Measurements from ENCODE around the gene VSTM1. TPM values are rescaled to one million over a fixed set of nuclear protein-coding genes. Genes with fewer than 3 reads are reported as not detected.

VSTM1 gene
- total and polyA plus RNA-seq, 2 of the 8 experiments (the other 6 are each of a cell fraction or from before 2014, with no cell fraction given) = 0.12 to 0.65 TPM

DNA sequence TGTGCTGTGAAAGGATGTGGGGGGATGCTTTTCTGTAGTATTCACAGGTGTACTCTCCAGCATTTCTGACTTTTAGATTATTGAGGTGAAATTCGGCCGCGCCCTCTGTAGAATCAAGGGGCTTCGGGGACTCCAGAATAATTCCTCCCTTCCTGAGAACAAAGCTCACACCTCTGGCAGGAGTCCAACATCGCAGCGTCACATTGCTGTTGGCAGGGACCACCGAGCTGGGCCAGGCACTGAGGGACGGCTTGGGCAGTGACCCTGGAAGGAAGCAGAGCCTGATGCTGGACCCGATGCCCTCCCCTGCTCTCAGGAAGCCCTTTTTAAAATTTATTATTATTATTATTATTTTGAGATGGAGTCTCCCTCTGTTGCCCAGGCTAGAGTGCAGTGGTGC lies 11.2 kb upstream of the VSTM1 start (continued):
- TF ChIP-seq, protein P1, sequence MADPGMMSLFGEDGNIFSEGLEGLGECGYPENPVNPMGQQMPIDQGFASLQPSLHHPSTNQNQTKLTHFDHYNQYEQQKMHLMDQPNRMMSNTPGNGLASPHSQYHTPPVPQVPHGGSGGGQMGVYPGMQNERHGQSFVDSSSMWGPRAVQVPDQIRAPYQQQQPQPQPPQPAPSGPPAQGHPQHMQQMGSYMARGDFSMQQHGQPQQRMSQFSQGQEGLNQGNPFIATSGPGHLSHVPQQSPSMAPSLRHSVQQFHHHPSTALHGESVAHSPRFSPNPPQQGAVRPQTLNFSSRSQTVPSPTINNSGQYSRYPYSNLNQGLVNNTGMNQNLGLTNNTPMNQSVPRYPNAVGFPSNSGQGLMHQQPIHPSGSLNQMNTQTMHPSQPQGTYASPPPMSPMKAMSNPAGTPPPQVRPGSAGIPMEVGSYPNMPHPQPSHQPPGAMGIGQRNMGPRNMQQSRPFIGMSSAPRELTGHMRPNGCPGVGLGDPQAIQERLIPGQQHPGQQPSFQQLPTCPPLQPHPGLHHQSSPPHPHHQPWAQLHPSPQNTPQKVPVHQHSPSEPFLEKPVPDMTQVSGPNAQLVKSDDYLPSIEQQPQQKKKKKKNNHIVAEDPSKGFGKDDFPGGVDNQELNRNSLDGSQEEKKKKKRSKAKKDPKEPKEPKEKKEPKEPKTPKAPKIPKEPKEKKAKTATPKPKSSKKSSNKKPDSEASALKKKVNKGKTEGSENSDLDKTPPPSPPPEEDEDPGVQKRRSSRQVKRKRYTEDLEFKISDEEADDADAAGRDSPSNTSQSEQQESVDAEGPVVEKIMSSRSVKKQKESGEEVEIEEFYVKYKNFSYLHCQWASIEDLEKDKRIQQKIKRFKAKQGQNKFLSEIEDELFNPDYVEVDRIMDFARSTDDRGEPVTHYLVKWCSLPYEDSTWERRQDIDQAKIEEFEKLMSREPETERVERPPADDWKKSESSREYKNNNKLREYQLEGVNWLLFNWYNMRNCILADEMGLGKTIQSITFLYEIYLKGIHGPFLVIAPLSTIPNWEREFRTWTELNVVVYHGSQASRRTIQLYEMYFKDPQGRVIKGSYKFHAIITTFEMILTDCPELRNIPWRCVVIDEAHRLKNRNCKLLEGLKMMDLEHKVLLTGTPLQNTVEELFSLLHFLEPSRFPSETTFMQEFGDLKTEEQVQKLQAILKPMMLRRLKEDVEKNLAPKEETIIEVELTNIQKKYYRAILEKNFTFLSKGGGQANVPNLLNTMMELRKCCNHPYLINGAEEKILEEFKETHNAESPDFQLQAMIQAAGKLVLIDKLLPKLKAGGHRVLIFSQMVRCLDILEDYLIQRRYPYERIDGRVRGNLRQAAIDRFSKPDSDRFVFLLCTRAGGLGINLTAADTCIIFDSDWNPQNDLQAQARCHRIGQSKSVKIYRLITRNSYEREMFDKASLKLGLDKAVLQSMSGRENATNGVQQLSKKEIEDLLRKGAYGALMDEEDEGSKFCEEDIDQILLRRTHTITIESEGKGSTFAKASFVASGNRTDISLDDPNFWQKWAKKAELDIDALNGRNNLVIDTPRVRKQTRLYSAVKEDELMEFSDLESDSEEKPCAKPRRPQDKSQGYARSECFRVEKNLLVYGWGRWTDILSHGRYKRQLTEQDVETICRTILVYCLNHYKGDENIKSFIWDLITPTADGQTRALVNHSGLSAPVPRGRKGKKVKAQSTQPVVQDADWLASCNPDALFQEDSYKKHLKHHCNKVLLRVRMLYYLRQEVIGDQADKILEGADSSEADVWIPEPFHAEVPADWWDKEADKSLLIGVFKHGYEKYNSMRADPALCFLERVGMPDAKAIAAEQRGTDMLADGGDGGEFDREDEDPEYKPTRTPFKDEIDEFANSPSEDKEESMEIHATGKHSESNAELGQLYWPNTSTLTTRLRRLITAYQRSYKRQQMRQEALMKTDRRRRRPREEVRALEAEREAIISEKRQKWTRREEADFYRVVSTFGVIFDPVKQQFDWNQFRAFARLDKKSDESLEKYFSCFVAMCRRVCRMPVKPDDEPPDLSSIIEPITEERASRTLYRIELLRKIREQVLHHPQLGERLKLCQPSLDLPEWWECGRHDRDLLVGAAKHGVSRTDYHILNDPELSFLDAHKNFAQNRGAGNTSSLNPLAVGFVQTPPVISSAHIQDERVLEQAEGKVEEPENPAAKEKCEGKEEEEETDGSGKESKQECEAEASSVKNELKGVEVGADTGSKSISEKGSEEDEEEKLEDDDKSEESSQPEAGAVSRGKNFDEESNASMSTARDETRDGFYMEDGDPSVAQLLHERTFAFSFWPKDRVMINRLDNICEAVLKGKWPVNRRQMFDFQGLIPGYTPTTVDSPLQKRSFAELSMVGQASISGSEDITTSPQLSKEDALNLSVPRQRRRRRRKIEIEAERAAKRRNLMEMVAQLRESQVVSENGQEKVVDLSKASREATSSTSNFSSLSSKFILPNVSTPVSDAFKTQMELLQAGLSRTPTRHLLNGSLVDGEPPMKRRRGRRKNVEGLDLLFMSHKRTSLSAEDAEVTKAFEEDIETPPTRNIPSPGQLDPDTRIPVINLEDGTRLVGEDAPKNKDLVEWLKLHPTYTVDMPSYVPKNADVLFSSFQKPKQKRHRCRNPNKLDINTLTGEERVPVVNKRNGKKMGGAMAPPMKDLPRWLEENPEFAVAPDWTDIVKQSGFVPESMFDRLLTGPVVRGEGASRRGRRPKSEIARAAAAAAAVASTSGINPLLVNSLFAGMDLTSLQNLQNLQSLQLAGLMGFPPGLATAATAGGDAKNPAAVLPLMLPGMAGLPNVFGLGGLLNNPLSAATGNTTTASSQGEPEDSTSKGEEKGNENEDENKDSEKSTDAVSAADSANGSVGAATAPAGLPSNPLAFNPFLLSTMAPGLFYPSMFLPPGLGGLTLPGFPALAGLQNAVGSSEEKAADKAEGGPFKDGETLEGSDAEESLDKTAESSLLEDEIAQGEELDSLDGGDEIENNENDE (IDR thresholded peaks at IDR 0.05; ENCODE audit: insufficient replicate concordance, low read length) = no peak
- TF ChIP-seq GABPA (IDR thresholded peaks at IDR 0.05; ENCODE audit: borderline replicate concordance, insufficient read depth, low read length) (no peak), BACH1 (IDR thresholded peaks at IDR 0.05; ENCODE audit: low read length) (no peak), KDM4A (IDR thresholded peaks at IDR 0.05; ENCODE audit: low read depth, low read length, severe bottlenecking) (no peak), NANOG (IDR thresholded peaks at IDR 0.05; ENCODE audit: insufficient read depth, low read depth, low read length, poor library complexity, severe bottlenecking) (no peak), BCL11A (IDR thresholded peaks at IDR 0.05; ENCODE audit: low read depth in 2 of 2, low read length in 2 of 2) (no peak), RNF2 (IDR thresholded peaks at IDR 0.05; ENCODE audit: borderline replicate concordance, low read depth, low read length, missing control alignments, poor library complexity, severe bottlenecking) (no peak), CBX5 (IDR thresholded peaks at IDR 0.05; ENCODE audit: low read depth, low read length) (no peak), CBX8 (IDR thresholded peaks at IDR 0.05; ENCODE audit: borderline replicate concordance, low read depth, low read length) (no peak)
- TF ChIP-seq, protein P2, sequence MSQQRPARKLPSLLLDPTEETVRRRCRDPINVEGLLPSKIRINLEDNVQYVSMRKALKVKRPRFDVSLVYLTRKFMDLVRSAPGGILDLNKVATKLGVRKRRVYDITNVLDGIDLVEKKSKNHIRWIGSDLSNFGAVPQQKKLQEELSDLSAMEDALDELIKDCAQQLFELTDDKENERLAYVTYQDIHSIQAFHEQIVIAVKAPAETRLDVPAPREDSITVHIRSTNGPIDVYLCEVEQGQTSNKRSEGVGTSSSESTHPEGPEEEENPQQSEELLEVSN (IDR thresholded peaks at IDR 0.05) = no peak
